Liver (tissue), 9 donors: ENCODE data around the gene PTPRN2. TPM values are rescaled to one million over a fixed set of nuclear protein-coding genes. Genes with fewer than 3 reads are reported as not detected.

ENCODE experiments used
- DNase-seq: peaks from one replicate; pipeline ENCODE4 v3.0.0-alpha.2; 2017; ENCODE audit warnings: low spot score
- H3K27ac ChIP-seq, 2 donors: one replicate each; pipeline ENCODE4 v1.7.0; 2013; ENCODE audit warnings: inconsistent platforms in 2 of 2, low read length in 2 of 2, control low read depth in 1 of 2, low read depth in 1 of 2, mild to moderate bottlenecking in 1 of 2
- H3K27me3 ChIP-seq, 4 donors: one replicate each; pipeline versions ENCODE4 v1.6.1 to v1.7.0; 2013; ENCODE audit warnings: low read length in 3 of 4, inconsistent platforms in 1 of 4, mild to moderate bottlenecking in 1 of 4, moderate library complexity in 1 of 4; ENCODE audit not compliant: control insufficient read depth in 4 of 4, insufficient read depth in 4 of 4
- H3K36me3 ChIP-seq, 4 donors: one replicate each; pipeline versions ENCODE4 v1.6.1 to v1.7.0; 2013; ENCODE audit warnings: low read length in 3 of 4, mild to moderate bottlenecking in 3 of 4, low read depth in 1 of 4, moderate library complexity in 1 of 4; ENCODE audit not compliant: control insufficient read depth in 4 of 4, insufficient read depth in 3 of 4
- H3K4me1 ChIP-seq, 4 donors: one replicate each; pipeline versions ENCODE4 v1.6.1 to v1.7.0; 2013; ENCODE audit warnings: low read length in 3 of 4, mild to moderate bottlenecking in 3 of 4, moderate library complexity in 1 of 4; ENCODE audit not compliant: control insufficient read depth in 4 of 4, insufficient read depth in 4 of 4
- H3K4me3 ChIP-seq, 3 donors: one replicate each; pipeline versions ENCODE4 v1.6.1 to v1.7.0; 2013; ENCODE audit warnings: low read length in 3 of 3, control low read depth in 1 of 3, low read depth in 1 of 3, mild to moderate bottlenecking in 1 of 3
- H3K9ac ChIP-seq, 2 donors: one replicate each; pipeline ENCODE4 v1.7.0; 2013; ENCODE audit warnings: low read length in 2 of 2, mild to moderate bottlenecking in 2 of 2, moderate library complexity in 2 of 2, control low read depth in 1 of 2, low read depth in 1 of 2
- H3K9me3 ChIP-seq, 4 donors: one replicate each; pipeline versions ENCODE4 v1.6.1 to v1.7.0; 2013; ENCODE audit warnings: low read length in 3 of 4; ENCODE audit not compliant: control insufficient read depth in 4 of 4
- ATF3 ChIP-seq: IDR thresholded peaks from 2 replicates; pipeline ENCODE4 v1.6.1; 2016; ENCODE audit warnings: antibody characterized with exemption
- CTCF ChIP-seq: fragments of 150-350 bp; IDR thresholded peaks from 2 replicates; pipeline ENCODE4 v1.5.1; 2017; ENCODE audit warnings: improper control_type of control experiment, low read depth, low read length; ENCODE audit not compliant: missing input control
- EGR1 ChIP-seq, 2 donors: IDR thresholded peaks; 2 replicates each; pipeline ENCODE4 v1.6.1; 2016 to 2018; ENCODE audit warnings: antibody characterized with exemption in 2 of 2, low read depth in 2 of 2
- FOXA1 ChIP-seq: IDR thresholded peaks from 2 replicates; pipeline ENCODE4 v1.6.1; 2016; ENCODE audit warnings: antibody characterized with exemption
- HNF4G ChIP-seq: IDR thresholded peaks from 2 replicates; pipeline ENCODE4 v1.6.1; 2016; ENCODE audit warnings: antibody characterized with exemption
- JUND ChIP-seq, 2 donors: IDR thresholded peaks; 2 replicates each; pipeline ENCODE4 v1.6.1; 2016; ENCODE audit warnings: antibody characterized with exemption in 2 of 2
- RAD21 ChIP-seq, 2 donors: IDR thresholded peaks; 2 replicates each; pipeline ENCODE4 v1.6.1; 2016; ENCODE audit warnings: antibody characterized with exemption in 2 of 2, mild to moderate bottlenecking in 2 of 2
- REST ChIP-seq: IDR thresholded peaks from 2 replicates; pipeline ENCODE4 v1.6.1; 2016; ENCODE audit warnings: antibody characterized with exemption, mild to moderate bottlenecking
- RXRA ChIP-seq, 2 donors: IDR thresholded peaks; 2 replicates each; pipeline ENCODE4 v1.6.1; 2017 to 2018; ENCODE audit warnings: antibody characterized with exemption in 2 of 2, mild to moderate bottlenecking in 1 of 2
- SP1 ChIP-seq: IDR thresholded peaks from 2 replicates; pipeline ENCODE4 v1.6.1; 2018; ENCODE audit warnings: antibody characterized with exemption, mild to moderate bottlenecking
- TAF1 ChIP-seq: conservative IDR thresholded peaks from 2 replicates; pipeline ENCODE4 v1.6.1; 2016; ENCODE audit warnings: antibody characterized with exemption, mild to moderate bottlenecking
- ZBTB33 ChIP-seq: IDR thresholded peaks from 2 replicates; pipeline ENCODE4 v1.6.1; 2016; ENCODE audit warnings: antibody characterized with exemption
- WGBS: extraction: QIAGEN DNeasy Blood & Tissue Kit; methylation state at CpG from one replicate; pipeline ENCODE4 v1.1.7; 2013; 5-methylcytosine and 5-hydroxymethylcytosine counted together
- polyA plus RNA-seq, 2 donors: library from polyadenylated mRNA; stranded (reverse) in 1 of 2; unstranded in 1 of 2; fragments of 200-250 nt in 1 of 2; fragments of >200 nt in 1 of 2; fragmentation: Nextera tagmentation in 1 of 2; extraction: Ambion mirVana in 1 of 2; gene quantifications; one replicate each; pipeline versions ENCODE4 v1.2.1 to v1.2.3, GENCODE V29; 2013 to 2015
- total RNA-seq, 2 donors: library from RNA; depleted of rRNA; stranded (reverse); fragments of >200 nt; gene quantifications; one replicate each; pipeline ENCODE4 v1.2.3, GENCODE V29; 2014
- donor health status: healthy.
- donor health status: healthy.
- donor health status: healthy.
- donor health status: healthy.
- donor health status: healthy.

Gene PTPRN2
- total and polyA plus RNA-seq, 4 donors = 0.75 to 1.9 (median 1.1) TPM

GRCh38 chr7:158262284-158263109 lies 325.1 kb downstream of the PTPRN2 start:
- H3K36me3 ChIP-seq = no peaks in the 10 kb centered on the region
- no peaks in the 10 kb centered on the region for H3K9me3 ChIP-seq
- 79% methylated on average over 5 of the region's 5 CpGs for WGBS
- peaks cover 5 to 21% (median 15%) of the 10 kb centered on the region in 4 donors for H3K4me1 ChIP-seq
- no peaks in the 10 kb centered on the region for H3K27me3 ChIP-seq
- TF ChIP-seq EGR1 (IDR thresholded peaks at IDR 0.05; ENCODE audit: low read depth in 2 of 2) (no peak), HNF4G (no peak), FOXA1 (no peak), JUND (IDR thresholded peaks at IDR 0.05) (no peak), RXRA (IDR thresholded peaks at IDR 0.05) (no peak), ATF3 (no peak), SP1 (no peak), CTCF (no peak), RAD21 (IDR thresholded peaks at IDR 0.05) (no peak), TAF1 (no peak), REST (no peak)
- no peak overlapping the region for H3K27ac ChIP-seq
- no peak overlapping the region for H3K4me3 ChIP-seq
- no peak overlapping the region for H3K9ac ChIP-seq
- DNase-seq = no peak

- Histone ChIP-seq H3K27me3 (no peaks in the 10 kb centered on the region), H3K4me3 (no peak overlapping the region), H3K9ac (no peak overlapping the region), H3K36me3 (no peaks in the 10 kb centered on the region), H3K4me1 (peaks cover 5 to 21% (median 15%) of the 10 kb centered on the region in 4 donors), H3K9me3 (no peaks in the 10 kb centered on the region), H3K27ac (no peak overlapping the region)
- 93% methylated on average over 27 of the region's 27 CpGs for WGBS
- TF ChIP-seq ZBTB33 = no peak
- no peak for DNase-seq
Measured at GRCh38 chr7:158261362-158262235, 326.0 kb downstream of the PTPRN2 start.
